ENCODE data around the gene NUDC.

The NUDC gene

DNA sequence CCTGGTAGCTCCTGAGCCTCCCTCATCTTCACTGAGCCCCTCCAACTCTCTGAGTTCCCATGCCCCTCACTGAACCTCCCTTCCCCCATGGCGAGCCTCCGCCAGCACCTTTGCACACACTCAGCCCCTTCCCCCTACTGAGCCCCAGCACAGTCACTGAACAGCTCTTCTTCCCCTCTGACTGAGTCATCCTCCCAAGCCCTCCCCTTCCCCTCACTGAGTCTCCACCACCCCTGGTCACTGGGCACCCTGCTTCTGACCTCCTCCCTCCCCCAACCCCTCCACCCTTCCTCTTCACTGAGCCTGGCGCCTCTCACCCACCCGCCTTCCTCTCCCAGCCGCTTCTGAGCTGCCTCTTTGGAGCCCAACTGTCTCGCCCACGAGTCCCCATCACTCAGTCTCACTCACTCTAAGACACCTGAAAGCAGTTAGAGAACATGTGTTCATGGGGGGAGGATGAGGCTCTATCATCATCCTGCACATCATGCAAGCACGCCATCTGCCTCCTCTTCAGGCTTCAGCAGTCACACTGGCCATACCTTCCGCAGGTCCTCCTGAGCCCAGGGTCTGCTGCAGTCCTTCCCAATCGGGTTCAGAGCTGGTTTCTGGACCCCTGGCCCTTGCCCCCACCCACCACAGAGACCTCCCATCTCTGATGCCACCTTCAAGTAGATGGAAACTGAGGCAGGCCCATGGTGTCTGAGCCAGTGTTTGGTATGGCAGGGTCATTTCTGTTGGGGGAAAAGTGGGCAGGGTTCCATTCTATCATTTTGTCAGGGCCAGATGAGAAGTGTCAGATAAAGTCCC lies 70.0 kb downstream of the NUDC start:
- no peak overlapping the region for H3K4me3 ChIP-seq (ENCODE audit: low read length)
- no peaks in the 10 kb centered on the region for H3K9me3 ChIP-seq (ENCODE audit: low read length)
- peaks cover 28% of the 10 kb centered on the region for H3K27me3 ChIP-seq (ENCODE audit: insufficient read depth, low read length)
- H3K36me3 ChIP-seq (ENCODE audit: insufficient read depth, low read length) = no peaks in the 10 kb centered on the region
- no peak overlapping the region for H2AFZ ChIP-seq (ENCODE audit: low read depth, low read length)
- H3K4me1 ChIP-seq (ENCODE audit: insufficient read depth, low read length) = peaks cover 13% of the 10 kb centered on the region

DNA sequence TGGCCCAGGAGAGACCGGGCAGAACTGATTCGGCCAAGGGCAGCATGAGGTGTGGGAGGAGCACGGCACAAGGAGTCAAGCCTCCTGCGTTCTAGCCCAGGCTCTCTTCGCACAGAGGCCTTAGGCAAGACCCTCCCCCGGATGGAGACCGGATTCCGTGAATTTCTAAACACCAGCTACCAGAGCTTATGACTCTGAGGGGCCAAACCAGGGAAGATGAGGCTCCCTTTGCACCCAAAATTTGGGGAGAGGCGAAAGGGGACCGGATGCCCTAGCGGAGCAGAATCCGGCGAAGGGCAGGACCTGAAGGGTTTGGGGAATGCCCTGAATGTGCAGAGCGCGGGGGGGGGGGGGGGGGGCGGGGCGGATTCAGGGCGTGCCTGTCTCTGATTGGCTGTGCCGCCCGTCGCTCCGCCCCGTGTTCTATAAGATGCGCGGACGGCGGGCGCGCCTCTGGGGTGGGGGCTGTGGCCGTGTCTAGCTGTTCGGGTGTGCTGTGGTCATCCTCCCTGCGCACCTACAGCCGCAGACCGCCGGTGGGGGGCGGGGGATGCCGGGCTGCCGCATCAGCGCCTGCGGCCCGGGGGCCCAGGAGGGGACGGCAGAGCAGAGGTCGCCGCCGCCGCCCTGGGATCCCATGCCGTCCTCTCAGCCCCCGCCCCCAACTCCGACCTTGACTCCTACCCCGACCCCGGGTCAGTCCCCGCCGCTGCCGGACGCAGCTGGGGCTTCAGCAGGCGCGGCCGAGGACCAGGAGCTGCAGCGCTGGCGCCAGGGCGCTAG lies 71.9 kb downstream of the NUDC start, which contains the start of gene TRNP1:
TSS of gene TRNP1 (plus strand) at position 456 of the 783 bp plus-strand sequence. CDS start at position 551, 95 bp downstream.
- Histone ChIP-seq H3K36me3 (ENCODE audit: insufficient read depth, low read length) (no peaks in the 10 kb centered on the region), H3K4me1 (ENCODE audit: insufficient read depth, low read length) (peaks cover 13% of the 10 kb centered on the region), H3K27me3 (ENCODE audit: insufficient read depth, low read length) (peaks cover 24% of the 10 kb centered on the region), H3K4me3 (ENCODE audit: low read length) (peak within 1 kb of the TSS; percentile 53), H3K9me3 (ENCODE audit: low read length) (no peaks in the 10 kb centered on the region), H2AFZ (ENCODE audit: low read depth, low read length) (peak within 1 kb of the TSS; percentile 63)

DNA sequence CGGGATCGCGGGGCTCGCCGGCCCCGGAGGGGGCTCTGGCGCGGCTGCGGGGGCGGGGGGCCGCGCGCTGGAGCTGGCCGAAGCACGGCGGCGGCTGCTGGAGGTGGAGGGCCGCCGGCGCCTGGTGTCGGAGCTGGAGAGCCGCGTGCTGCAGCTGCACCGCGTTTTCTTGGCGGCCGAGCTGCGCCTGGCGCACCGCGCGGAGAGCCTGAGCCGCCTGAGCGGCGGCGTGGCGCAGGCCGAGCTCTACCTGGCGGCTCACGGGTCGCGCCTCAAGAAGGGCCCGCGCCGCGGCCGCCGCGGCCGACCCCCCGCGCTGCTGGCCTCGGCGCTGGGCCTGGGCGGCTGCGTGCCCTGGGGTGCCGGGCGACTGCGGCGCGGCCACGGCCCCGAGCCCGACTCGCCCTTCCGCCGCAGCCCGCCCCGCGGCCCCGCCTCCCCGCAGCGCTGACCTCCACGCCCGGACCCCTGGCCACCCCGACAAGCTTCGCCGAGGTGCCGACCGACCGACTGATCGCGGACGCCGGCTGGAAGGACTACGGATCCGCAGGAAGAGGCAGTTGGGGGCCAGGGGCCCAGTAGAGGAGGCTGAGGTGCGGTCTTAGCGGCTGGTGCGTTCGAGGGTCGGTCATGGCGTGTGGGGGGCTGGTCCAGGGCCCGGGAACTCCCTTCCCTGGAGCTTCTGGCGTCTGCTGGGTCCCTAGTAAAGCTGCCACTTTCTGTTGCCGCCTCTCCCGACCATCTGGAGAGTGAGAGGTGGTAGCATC lies 72.7 kb downstream of the NUDC start:
- peak overlapping the region; percentile 53 for H3K4me3 ChIP-seq (ENCODE audit: low read length)
- H3K4me1 ChIP-seq (ENCODE audit: insufficient read depth, low read length) = peaks cover 14% of the 10 kb centered on the region
- H3K27me3 ChIP-seq (ENCODE audit: insufficient read depth, low read length) = peaks cover 24% of the 10 kb centered on the region
- no peaks in the 10 kb centered on the region for H3K36me3 ChIP-seq (ENCODE audit: insufficient read depth, low read length)
- no peaks in the 10 kb centered on the region for H3K9me3 ChIP-seq (ENCODE audit: low read length)
- peak overlapping the region; percentile 63 for H2AFZ ChIP-seq (ENCODE audit: low read depth, low read length)

- H3K4me1 ChIP-seq (ENCODE audit: insufficient read depth, low read length) = peaks cover 21% of the 10 kb centered on the region
- H3K9me3 ChIP-seq (ENCODE audit: low read length) = no peaks in the 10 kb centered on the region
- peak overlapping the region; percentile 53 for H3K4me3 ChIP-seq (ENCODE audit: low read length)
- H3K27me3 ChIP-seq (ENCODE audit: insufficient read depth, low read length) = peaks cover 24% of the 10 kb centered on the region
- H3K36me3 ChIP-seq (ENCODE audit: insufficient read depth, low read length) = no peaks in the 10 kb centered on the region
- peak overlapping the region; percentile 63 for H2AFZ ChIP-seq (ENCODE audit: low read depth, low read length)
Observed at GRCh38 chr1:26994787-26995517, 73.4 kb downstream of the NUDC start.

GRCh38 chr1:26996024-26996423 lies 74.5 kb downstream of the NUDC start:
- H3K4me1 ChIP-seq (ENCODE audit: insufficient read depth, low read length) = peaks cover 32% of the 10 kb centered on the region
- H3K27me3 ChIP-seq (ENCODE audit: insufficient read depth, low read length) = peaks cover 22% of the 10 kb centered on the region

More at GRCh38 chr1:26996024-26996423, 74.5 kb downstream of the NUDC start:
- no peaks in the 10 kb centered on the region for H3K36me3 ChIP-seq (ENCODE audit: insufficient read depth, low read length)
- H2AFZ ChIP-seq (ENCODE audit: low read depth, low read length) = no peak overlapping the region
- no peak overlapping the region for H3K4me3 ChIP-seq (ENCODE audit: low read length)
- no peaks in the 10 kb centered on the region for H3K9me3 ChIP-seq (ENCODE audit: low read length)

Measured in neuron (in vitro differentiated cells).